IMR-90 (cell line): ENCODE results near the gene PYGB. TPM values are rescaled to one million over a fixed set of nuclear protein-coding genes. Genes with fewer than 3 reads are reported as not detected.
A peak's percentile ranks its signal among the peaks of the same experiment; 100 is the strongest.
"Not testable (repeated sequence)": the region's sequence is repeated elsewhere in the genome, so short reads cannot be mapped to it uniquely, and the experiment has no call there.

Source experiments
- ATAC-seq: fragments of 200-7000 bp; cut with Tn5 transposase; 2 replicates; pipeline ENCODE4 v1.9.1; 2020; ENCODE audit warnings: low read depth, mild to moderate bottlenecking, moderate library complexity
- BruUV-seq: library from RNA; stranded (reverse); fragments of 400-500 nt; replicated peaks from 2 replicates; lab custom pipeline; 2021; lab: Mats Ljungman, UMichigan
- CTCF ChIA-PET: fragments of 300-600 bp; formaldehyde crosslinking; extraction: SDS; loops from one replicate; lab custom pipeline; 2021; ENCODE audit warnings: antibody characterized with exemption; lab: Yijun Ruan, JAX
- POLR2A ChIA-PET: fragments of 300-600 bp; sonication (Branson Sonifier 250); formaldehyde crosslinking; loops from one replicate; lab custom pipeline; 2022; ENCODE audit warnings: antibody characterized with exemption; ENCODE audit not compliant: unreplicated experiment; lab: Charles Lee
- DNase-seq: peaks from one replicate; pipeline ENCODE4 v3.0.0; 2013
- H2AFZ ChIP-seq: replicated peaks from 2 replicates; pipeline ENCODE3; 2013; ENCODE audit warnings: low read length, mild to moderate bottlenecking; ENCODE audit not compliant: poor library complexity
- H2AK5ac ChIP-seq: 2 replicates; pipeline ENCODE4 v1.6.1; 2013; ENCODE audit warnings: low read depth, low read length, inconsistent platforms
- H2AK9ac ChIP-seq: replicated peaks from 2 replicates; pipeline ENCODE3; 2013; ENCODE audit warnings: mild to moderate bottlenecking, low read depth, low read length, moderate library complexity; ENCODE audit not compliant: poor library complexity
- H2BK120ac ChIP-seq: 2 replicates; pipeline ENCODE4 v1.6.1; 2013; ENCODE audit warnings: low read depth, low read length, inconsistent platforms
- H2BK15ac ChIP-seq: 3 replicates; pipeline ENCODE4 v1.6.1; 2013; ENCODE audit warnings: low read depth, low read length, inconsistent platforms
- H2BK20ac ChIP-seq: 2 replicates; pipeline ENCODE4 v1.6.1; 2013; ENCODE audit warnings: low read depth, mild to moderate bottlenecking, inconsistent platforms, low read length, moderate library complexity
- H2BK5ac ChIP-seq: 2 replicates; pipeline ENCODE4 v1.6.1; 2013; ENCODE audit warnings: mild to moderate bottlenecking, low read depth, low read length, inconsistent platforms; ENCODE audit not compliant: poor library complexity, severe bottlenecking
- H3K14ac ChIP-seq: replicated peaks from 2 replicates; pipeline ENCODE4 v1.6.1; 2013; ENCODE audit warnings: low read depth, low read length, inconsistent platforms
- H3K18ac ChIP-seq: 2 replicates; pipeline ENCODE4 v1.6.1; 2013; ENCODE audit warnings: low read depth, low read length, control low read depth
- H3K23ac ChIP-seq: 2 replicates; pipeline ENCODE4 v1.6.1; 2013; ENCODE audit warnings: low read depth, low read length, inconsistent platforms
- H3K27ac ChIP-seq: 2 replicates; pipeline ENCODE4 v1.5.1; 2013; ENCODE audit warnings: mild to moderate bottlenecking, control low read depth, low read length; ENCODE audit not compliant: insufficient read depth
- H3K27me3 ChIP-seq: 2 replicates; pipeline ENCODE4 v1.6.1; 2013; ENCODE audit warnings: low read length; ENCODE audit not compliant: control insufficient read depth, insufficient read depth
- H3K36me3 ChIP-seq: 2 replicates; pipeline ENCODE4 v1.6.1; 2013; ENCODE audit warnings: low read length, mixed read lengths; ENCODE audit not compliant: control insufficient read depth, insufficient read depth
- H3K4ac ChIP-seq: 2 replicates; pipeline ENCODE4 v1.6.1; 2013; ENCODE audit warnings: low read depth, low read length, inconsistent platforms
- H3K4me1 ChIP-seq: 2 replicates; pipeline ENCODE4 v1.6.1; 2013; ENCODE audit warnings: low read length, mixed read lengths; ENCODE audit not compliant: control insufficient read depth, insufficient read depth
- H3K4me2 ChIP-seq: 2 replicates; pipeline ENCODE4 v1.6.1; 2013; ENCODE audit warnings: low read depth, mild to moderate bottlenecking, control low read depth, low read length, moderate library complexity
- H3K4me3 ChIP-seq: 2 replicates; pipeline ENCODE4 v1.5.1; 2013; ENCODE audit warnings: low read depth, mild to moderate bottlenecking, control low read depth, low read length, moderate library complexity; ENCODE audit not compliant: insufficient read depth
- H3K56ac ChIP-seq: 2 replicates; pipeline ENCODE4 v1.6.1; 2013; ENCODE audit warnings: low read length, inconsistent platforms; ENCODE audit not compliant: insufficient read depth; ENCODE audit errors: extremely low read depth
- H3K79me1 ChIP-seq, 2 experiments: 2 replicates each; pipeline ENCODE4 v1.6.1; 2013; ENCODE audit warnings: low read length in 2 of 2, inconsistent platforms in 1 of 2, low read depth in 1 of 2
- H3K9ac ChIP-seq: 2 replicates; pipeline ENCODE4 v1.6.1; 2013; ENCODE audit warnings: low read depth, low read length, control low read depth
- H3K9me1 ChIP-seq: 2 replicates; pipeline ENCODE4 v1.6.1; 2013; ENCODE audit warnings: low read length, inconsistent platforms; ENCODE audit not compliant: insufficient read depth
- H3K9me3 ChIP-seq: 2 replicates; pipeline ENCODE4 v1.6.1; 2013; ENCODE audit warnings: low read length; ENCODE audit not compliant: control insufficient read depth, insufficient read depth
- H4K20me1 ChIP-seq: 2 replicates; pipeline ENCODE4 v1.6.1; 2013; ENCODE audit warnings: low read length, inconsistent platforms; ENCODE audit not compliant: insufficient read depth
- H4K5ac ChIP-seq: 2 replicates; pipeline ENCODE4 v1.6.1; 2013; ENCODE audit warnings: mild to moderate bottlenecking, low read depth, low read length, control low read depth
- H4K8ac ChIP-seq, 2 experiments: 2 replicates each; pipeline ENCODE4 v1.6.1; 2013; ENCODE audit warnings: low read depth in 2 of 2, low read length in 2 of 2, control low read depth in 1 of 2, inconsistent platforms in 1 of 2
- H4K91ac ChIP-seq: 2 replicates; pipeline ENCODE4 v1.6.1; 2013; ENCODE audit warnings: low read depth, low read length, inconsistent platforms; ENCODE audit not compliant: insufficient read depth
- WGBS, 2 experiments: methylation state at CpG; one replicate each; pipeline versions ENCODE4 v1.1.5 to v1.1.7; 2013; ENCODE audit warnings: missing lambda C conversion rate in 2 of 2; ENCODE audit not compliant: insufficient read length in 1 of 2; ENCODE audit errors: extremely low coverage in 2 of 2; 5-methylcytosine and 5-hydroxymethylcytosine counted together
- dilution Hi-C: fragments of 300-500 bp; cut with HindIII; formaldehyde crosslinking; loops from one replicate; pipeline ENCODE4 v1.14.3; 2018; ENCODE audit warnings: low sequenced_read_pairs; ENCODE audit not compliant: unreplicated experiment
- in situ Hi-C: fragments of 300-500 bp; cut with MboI; formaldehyde crosslinking; loops from 3 replicates; pipeline ENCODE4 v1.14.3; 2019; ENCODE audit warnings: low sequenced_read_pairs, inconsistent platforms, mixed read lengths
- intact Hi-C: fragments of 100-400 bp; cut with micrococcal nuclease; formaldehyde crosslinking; loops from 2 replicates; pipeline ENCODE4 v1.10.0; 2022
- polyA plus RNA-seq, 3 experiments: library from polyadenylated mRNA; depleted of rRNA; stranded (reverse); fragments of >200 nt; gene quantifications; 2 replicates each; pipeline ENCODE4 v1.2.3, GENCODE V29; 2012; ENCODE audit warnings: low replicate concordance in 1 of 3
- total RNA-seq: library from RNA; depleted of rRNA; stranded (reverse); fragments of >200 nt; gene quantifications from 2 replicates; pipeline ENCODE4 v1.2.3, GENCODE V29; 2012

Gene PYGB
- total and polyA plus RNA-seq, 2 of the 4 experiments (the other 2 are of a cell fraction) = 72.4 to 83.1 TPM

GRCh38 chr20:25234009-25234849, 13.7 kb upstream of the PYGB start:
- DNase-seq, ATAC-seq, CTCF ChIA-PET, H3K27me3 ChIP-seq, H3K9me3 ChIP-seq, H3K23ac ChIP-seq, H4K20me1 ChIP-seq, H2AK9ac ChIP-seq, BruUV-seq, H2AFZ ChIP-seq, H3K4me3 ChIP-seq, intact Hi-C loops, H3K36me3 ChIP-seq, H3K27ac ChIP-seq, H3K56ac ChIP-seq, H3K4me2 ChIP-seq, H4K5ac ChIP-seq, H3K9ac ChIP-seq, H3K18ac ChIP-seq, H2BK5ac ChIP-seq, dilution Hi-C loops: not testable (repeated sequence)
- Histone ChIP-seq H3K14ac (peak overlapping the region; percentile 45), H3K4me1 (peaks cover 21% of the 10 kb centered on the region), H4K91ac (peak overlapping the region; percentile 89), H2BK15ac (peak overlapping the region; percentile 95; the same call in 2 of the 3 replicates), H2BK120ac (peak overlapping the region; percentile 85), H4K8ac (peak overlapping the region in 1 of 2 experiments; percentile 46; a peak in 1 of 4 replicates), H3K79me1 (peaks cover 0 to 10% of the 10 kb centered on the region in 2 experiments; a peak in 2 of 4 replicates), H3K4ac (peak overlapping the region; percentile 64; the same call in 1 of the 2 replicates), H2BK20ac (peak overlapping the region; percentile 83), H3K9me1 (peaks cover 28% of the 10 kb centered on the region), H2AK5ac (peak overlapping the region; percentile 84; the same call in 1 of the 2 replicates)
- in situ Hi-C loops = loop anchor here (5.0 kb wide), 1 partner anchor 37 kb away; the partner anchor contains the start of gene ENTPD6
- POLR2A ChIA-PET = interaction anchor here (0.6 kb wide), 1 partner anchor 156 kb away, joined by 3 read pairs; the partner anchor contains the start of gene ABHD12
- 100% methylated on average over 1 of the region's 8 CpGs; no CpG with 5 or more reads in 1 of the 2 experiments for WGBS, 2 experiments
